ENCODE data around the gene KNG1. TPM values are rescaled to one million over a fixed set of nuclear protein-coding genes. Genes with fewer than 3 reads are reported as not detected.

The KNG1 gene
- total RNA-seq, 2 donors from 2014 or later, result not detected

- Histone ChIP-seq H3K4me1 (ENCODE audit: control insufficient read depth, insufficient read depth, low read length) (no peaks in the 10 kb centered on the region), H3K4me3 (ENCODE audit: low read length) (no peak overlapping the region), H3K27ac (ENCODE audit: low read depth, low read length) (no peak overlapping the region), H3K27me3 (ENCODE audit: control insufficient read depth, insufficient read depth, low read length, poor library complexity, severe bottlenecking) (peaks cover 7% of the 10 kb centered on the region), H3K36me3 (ENCODE audit: control insufficient read depth, insufficient read depth, low read length) (no peaks in the 10 kb centered on the region), H3K9ac (ENCODE audit: extremely low read depth, low read length, poor library complexity, severe bottlenecking) (no peak overlapping the region), H3K9me3 (ENCODE audit: control insufficient read depth, low read length) (no peaks in the 10 kb centered on the region)
- Mint-ChIP-seq H3K36me3 (ENCODE audit: low read depth) (no peaks in the 10 kb centered on the region), H3K4me1 (peaks cover 9% of the 10 kb centered on the region), H3K27me3 (ENCODE audit: insufficient read depth) (peaks cover 19% of the 10 kb centered on the region), H3K9me3 (no peaks in the 10 kb centered on the region), H3K27ac (no peak overlapping the region), H3K4me3 (no peak overlapping the region)
- no peak for TF ChIP-seq CTCF (conservative IDR thresholded peaks at IDR 0.05)
- DNase-seq, result no peak
Measured at GRCh38 chr3:186670155-186670554, 47.0 kb upstream of the KNG1 start.

DNA sequence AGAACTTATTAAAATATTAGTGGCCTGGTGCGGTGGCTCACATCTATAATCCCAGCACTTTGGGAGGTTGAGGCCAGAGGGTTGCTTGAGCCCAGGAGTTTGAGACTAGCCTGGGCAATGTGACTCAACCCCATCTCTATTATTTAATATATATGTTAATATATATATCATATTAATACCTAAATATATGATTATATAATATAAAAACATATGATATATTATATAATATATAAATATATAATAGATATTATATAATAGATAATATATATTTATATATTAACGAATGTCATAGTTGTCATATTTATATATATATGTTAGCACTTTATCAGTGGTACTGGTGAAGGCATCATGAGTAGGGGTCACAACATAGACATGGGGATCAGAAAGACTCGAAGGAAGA lies 46.1 kb upstream of the KNG1 start:
- 92 to 100% methylated on average over 1 to 2 of the region's 3 CpGs for WGBS, 2 experiments (ENCODE audit: insufficient coverage in 1 of 2, insufficient read length in 1 of 2)
- no peak overlapping the region for H3K27ac ChIP-seq (ENCODE audit: low read depth, low read length)
- no peak overlapping the region for H3K4me3 Mint-ChIP-seq
- H3K9me3 Mint-ChIP-seq, result no peaks in the 10 kb centered on the region
- no peak for DNase-seq
- no peaks in the 10 kb centered on the region for H3K9me3 ChIP-seq (ENCODE audit: control insufficient read depth, low read length)
- H3K9ac ChIP-seq (ENCODE audit: extremely low read depth, low read length, poor library complexity, severe bottlenecking), result no peak overlapping the region
- no peaks in the 10 kb centered on the region for H3K36me3 Mint-ChIP-seq (ENCODE audit: low read depth)
- H3K27me3 ChIP-seq (ENCODE audit: control insufficient read depth, insufficient read depth, low read length, poor library complexity, severe bottlenecking), result peaks cover 11% of the 10 kb centered on the region
- no peak for TF ChIP-seq CTCF (conservative IDR thresholded peaks at IDR 0.05)
- H3K4me1 ChIP-seq (ENCODE audit: control insufficient read depth, insufficient read depth, low read length), result no peaks in the 10 kb centered on the region
- peaks cover 20% of the 10 kb centered on the region for H3K27me3 Mint-ChIP-seq (ENCODE audit: insufficient read depth)
- no peaks in the 10 kb centered on the region for H3K4me1 Mint-ChIP-seq
- no peak overlapping the region for H3K4me3 ChIP-seq (ENCODE audit: low read length)
- H3K36me3 ChIP-seq (ENCODE audit: control insufficient read depth, insufficient read depth, low read length), result no peaks in the 10 kb centered on the region
- H3K27ac Mint-ChIP-seq, result no peak overlapping the region

DNA sequence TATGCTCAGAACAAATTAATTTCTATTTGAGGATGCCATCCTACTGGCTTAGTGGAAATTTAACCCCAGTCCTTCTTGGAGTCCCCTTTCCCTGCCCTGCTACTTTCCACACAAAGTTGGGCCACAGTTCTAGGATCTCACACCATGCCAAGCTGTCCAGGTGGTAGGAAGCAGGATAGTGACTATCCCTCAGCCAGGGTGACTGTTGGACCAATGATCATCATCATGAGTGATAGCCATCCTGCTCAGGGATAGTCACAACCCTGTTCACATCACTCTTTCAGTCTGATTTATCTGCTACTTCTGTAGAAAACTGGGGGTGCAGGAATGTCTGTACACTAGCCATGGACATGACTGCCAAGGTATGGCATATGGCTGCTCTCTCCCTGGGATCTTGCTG lies 38.6 kb upstream of the KNG1 start:
- no peaks in the 10 kb centered on the region for H3K4me1 Mint-ChIP-seq

More for the DNA sequence above, 38.6 kb upstream of the KNG1 start:
- Mint-ChIP-seq H3K9me3 (peaks cover 3% of the 10 kb centered on the region), H3K27me3 (ENCODE audit: insufficient read depth) (peaks cover 33% of the 10 kb centered on the region), H3K4me3 (no peak overlapping the region), H3K36me3 (ENCODE audit: low read depth) (no peaks in the 10 kb centered on the region), H3K27ac (no peak overlapping the region)
- DNase-seq, result no peak
- no peaks in the 10 kb centered on the region for H3K36me3 ChIP-seq (ENCODE audit: control insufficient read depth, insufficient read depth, low read length)
- H3K27ac ChIP-seq (ENCODE audit: low read depth, low read length), result no peak overlapping the region
- no peaks in the 10 kb centered on the region for H3K9me3 ChIP-seq (ENCODE audit: control insufficient read depth, low read length)
- no peak overlapping the region for H3K4me3 ChIP-seq (ENCODE audit: low read length)
- peaks cover 21% of the 10 kb centered on the region for H3K27me3 ChIP-seq (ENCODE audit: control insufficient read depth, insufficient read depth, low read length, poor library complexity, severe bottlenecking)
- H3K4me1 ChIP-seq (ENCODE audit: control insufficient read depth, insufficient read depth, low read length), result no peaks in the 10 kb centered on the region
- TF ChIP-seq CTCF (conservative IDR thresholded peaks at IDR 0.05), result no peak
- H3K9ac ChIP-seq (ENCODE audit: extremely low read depth, low read length, poor library complexity, severe bottlenecking), result no peak overlapping the region
